EL (cell line): ENCODE measurements around the gene RSBN1L.
"Not testable (repeated sequence)": the region's sequence is repeated elsewhere in the genome, so short reads cannot be mapped to it uniquely, and the experiment has no call there.

Source experiments
- DNase-seq: peaks from one replicate; pipeline ENCODE4 v3.0.0-alpha.2; 2016

The RSBN1L gene

GRCh38 chr7:77778535-77778934, 82.3 kb downstream of the RSBN1L start:
- no peak for DNase-seq

- DNase-seq: no peak
These were observed 86.1 kb downstream of the RSBN1L start for GRCh38 chr7:77782383-77782782.

DNA sequence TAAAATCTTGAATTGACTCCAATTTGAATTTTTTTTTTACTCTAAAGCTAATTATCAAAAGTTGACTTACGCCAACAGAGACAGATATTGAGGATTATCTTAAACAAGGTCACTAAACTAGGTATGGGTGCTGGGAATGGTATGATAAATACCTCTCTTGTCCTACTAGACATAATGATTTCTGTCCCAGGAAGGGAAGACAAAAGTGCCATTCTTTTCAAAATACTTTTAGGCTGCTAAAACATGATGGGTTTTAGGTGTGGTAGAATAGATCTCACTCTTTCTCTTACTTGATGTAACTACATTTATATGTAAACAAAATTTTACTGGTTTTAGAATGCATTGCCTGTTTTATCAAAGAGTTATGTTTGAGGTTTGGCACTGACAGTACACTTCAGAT, 86.9 kb downstream of the RSBN1L start:
- DNase-seq: no peak

DNA sequence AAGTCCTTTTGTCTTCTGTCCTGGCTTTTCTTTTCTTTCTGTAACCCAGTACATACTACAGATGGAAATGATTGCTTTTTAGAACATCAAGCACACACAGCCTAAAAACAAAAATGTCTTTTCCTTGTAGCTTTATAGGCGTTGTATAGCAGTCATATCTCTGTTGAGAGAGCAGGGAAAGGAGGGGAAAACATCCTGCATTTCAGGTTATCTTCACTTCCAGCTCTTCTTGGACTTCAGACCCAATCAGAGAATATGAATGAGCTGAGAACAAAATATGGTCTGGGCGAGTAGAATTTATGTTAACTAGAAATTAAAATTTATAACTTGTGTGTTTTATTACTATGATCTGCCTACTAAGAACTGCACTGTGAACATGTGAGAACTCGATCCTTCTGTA, 87.3 kb downstream of the RSBN1L start:
- no peak for DNase-seq

- not testable (repeated sequence) for DNase-seq
These were observed 88.2 kb downstream of the RSBN1L start for GRCh38 chr7:77784426-77784825.

- DNase-seq: no peak
These were observed 89.8 kb downstream of the RSBN1L start for GRCh38 chr7:77786018-77786417.

DNA sequence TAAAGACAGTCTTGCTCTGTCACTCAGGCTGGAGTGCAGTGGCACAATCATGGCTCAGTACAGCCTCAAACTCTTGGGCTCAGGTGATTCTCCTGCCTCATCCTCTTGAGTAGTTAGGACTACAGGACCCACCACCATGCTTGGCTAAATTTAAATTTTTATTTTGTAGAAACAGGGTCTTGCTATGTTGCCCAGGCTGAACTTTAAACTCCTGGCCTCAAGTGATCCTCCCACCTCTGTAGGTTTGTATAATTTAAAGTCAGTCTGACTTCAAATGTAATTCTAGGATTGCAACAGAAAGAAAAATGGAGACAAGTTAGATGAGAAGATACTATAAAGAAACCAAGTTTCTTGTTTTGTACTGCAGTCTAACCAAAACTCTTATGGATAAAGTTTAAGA, 90.5 kb downstream of the RSBN1L start:
- no peak for DNase-seq

DNA sequence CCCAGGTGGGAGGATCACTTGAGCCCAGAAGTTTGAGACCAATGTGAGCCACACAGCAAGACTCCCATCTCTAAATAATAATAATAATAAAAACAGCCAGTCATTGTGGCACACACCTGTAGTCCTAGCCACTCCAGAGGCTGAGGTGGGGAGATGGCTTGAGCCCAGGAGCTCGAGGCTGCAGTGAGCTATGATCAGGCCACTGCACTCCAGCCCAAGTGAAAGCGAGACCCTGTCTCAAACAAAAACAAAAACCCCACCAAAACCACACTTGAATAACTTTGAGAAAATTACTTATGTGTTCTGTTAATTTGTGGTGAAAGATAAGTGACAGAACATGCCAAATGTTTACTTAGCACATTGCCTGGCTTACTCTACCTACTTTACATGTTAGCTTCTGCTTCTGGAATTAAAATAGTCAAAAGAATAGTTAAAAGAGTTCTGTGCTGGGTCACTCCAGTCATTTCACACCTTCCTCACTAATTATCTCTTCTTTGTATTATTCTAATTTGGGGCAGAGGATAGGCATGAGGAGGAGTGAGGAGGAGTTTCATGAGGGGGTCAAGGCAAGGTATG, 92.2 kb downstream of the RSBN1L start:
- no peak for DNase-seq

DNA sequence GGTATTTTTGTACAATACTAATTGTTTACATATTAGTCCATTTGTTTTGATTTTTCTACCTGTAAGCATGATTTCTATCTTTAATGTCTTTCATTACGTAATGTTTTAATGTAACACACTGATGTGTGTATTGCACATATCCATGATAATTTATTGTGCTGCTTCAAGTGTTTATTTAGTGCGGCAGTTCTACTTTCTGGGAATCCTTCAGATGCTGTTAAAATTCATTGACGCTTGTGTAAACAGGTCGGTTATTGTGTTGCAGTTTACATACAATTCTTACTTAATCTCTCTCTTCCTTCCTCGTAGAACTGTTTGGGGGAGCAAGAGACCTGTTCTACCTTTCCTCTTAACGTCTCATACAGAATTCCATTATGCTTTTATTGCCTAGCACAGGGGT, 95.1 kb downstream of the RSBN1L start:
- DNase-seq: no peak

DNA sequence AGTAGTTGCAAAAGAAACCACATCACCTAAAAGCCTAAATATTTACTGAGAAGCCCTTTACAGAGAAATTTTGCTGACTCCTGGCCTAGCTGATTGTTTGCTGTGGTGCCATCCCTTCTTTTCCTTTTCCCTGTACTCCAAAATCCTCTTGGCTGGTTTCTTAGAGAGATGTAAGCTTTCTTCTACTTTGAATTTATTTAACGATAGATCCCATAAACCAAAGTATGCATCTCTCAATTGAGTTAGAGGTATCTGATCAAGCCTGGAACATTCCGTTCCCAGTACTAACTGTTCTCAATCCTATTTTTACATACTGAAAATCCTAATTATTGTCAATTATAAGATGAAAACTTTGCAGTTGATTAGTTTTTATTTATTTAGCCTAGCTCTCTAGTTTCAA, 95.7 kb downstream of the RSBN1L start:
- no peak for DNase-seq

- DNase-seq: no peak
These were observed 97.7 kb downstream of the RSBN1L start for GRCh38 chr7:77794000-77794399.

GRCh38 chr7:77796109-77796508, 99.8 kb downstream of the RSBN1L start:
- no peak for DNase-seq

DNA sequence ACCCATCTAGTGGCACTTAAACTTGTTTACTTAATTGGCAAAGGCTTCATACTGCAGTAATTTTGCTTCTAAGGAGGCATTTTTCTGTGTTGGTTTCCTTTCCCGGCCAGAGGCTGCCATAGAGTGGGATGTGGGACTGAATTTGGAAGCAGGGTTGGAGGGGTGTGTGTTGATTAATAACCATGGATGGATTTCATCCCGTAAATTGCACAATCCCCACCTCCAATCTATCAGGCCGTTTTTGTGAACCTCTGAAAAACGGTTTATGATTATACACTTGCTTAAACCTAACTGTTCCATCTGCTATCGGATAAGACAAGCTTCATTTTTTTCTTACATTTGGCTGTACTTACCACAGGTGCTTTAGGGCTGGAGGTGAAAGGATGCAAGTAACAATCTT, 100.7 kb downstream of the RSBN1L start:
- no peak for DNase-seq

DNA sequence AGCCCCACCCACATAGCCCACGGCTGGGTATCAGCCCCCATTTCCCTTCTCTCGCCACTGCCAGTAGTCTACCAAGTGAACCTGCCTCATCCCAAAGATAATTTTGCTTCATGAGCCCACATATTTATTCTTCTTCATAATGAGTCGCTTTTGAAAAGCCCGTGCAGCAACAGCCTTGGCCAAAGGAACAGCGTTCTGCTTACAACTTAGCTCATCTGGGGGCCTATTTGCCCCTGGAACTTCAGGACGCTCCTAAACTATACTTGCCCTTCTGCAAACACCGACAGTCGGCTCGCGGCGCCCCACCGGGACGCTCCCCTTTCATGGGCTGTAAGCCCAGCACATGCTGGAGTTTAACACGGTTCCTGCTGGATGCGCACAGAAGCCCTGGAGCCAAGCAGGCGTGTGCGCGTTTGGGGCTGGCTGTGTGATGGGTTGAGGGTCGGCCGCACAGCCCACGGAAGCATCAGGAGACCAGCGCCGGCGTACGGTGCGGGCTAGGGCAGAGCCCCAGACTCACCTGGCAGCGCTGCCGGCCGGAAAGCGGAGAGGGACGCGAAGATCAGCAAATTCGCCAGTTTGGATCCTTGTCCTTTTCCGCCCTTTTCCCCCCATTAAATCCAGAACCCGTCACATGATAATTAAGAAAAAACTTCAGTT, 101.6 kb downstream of the RSBN1L start:
- no peak for DNase-seq

DNA sequence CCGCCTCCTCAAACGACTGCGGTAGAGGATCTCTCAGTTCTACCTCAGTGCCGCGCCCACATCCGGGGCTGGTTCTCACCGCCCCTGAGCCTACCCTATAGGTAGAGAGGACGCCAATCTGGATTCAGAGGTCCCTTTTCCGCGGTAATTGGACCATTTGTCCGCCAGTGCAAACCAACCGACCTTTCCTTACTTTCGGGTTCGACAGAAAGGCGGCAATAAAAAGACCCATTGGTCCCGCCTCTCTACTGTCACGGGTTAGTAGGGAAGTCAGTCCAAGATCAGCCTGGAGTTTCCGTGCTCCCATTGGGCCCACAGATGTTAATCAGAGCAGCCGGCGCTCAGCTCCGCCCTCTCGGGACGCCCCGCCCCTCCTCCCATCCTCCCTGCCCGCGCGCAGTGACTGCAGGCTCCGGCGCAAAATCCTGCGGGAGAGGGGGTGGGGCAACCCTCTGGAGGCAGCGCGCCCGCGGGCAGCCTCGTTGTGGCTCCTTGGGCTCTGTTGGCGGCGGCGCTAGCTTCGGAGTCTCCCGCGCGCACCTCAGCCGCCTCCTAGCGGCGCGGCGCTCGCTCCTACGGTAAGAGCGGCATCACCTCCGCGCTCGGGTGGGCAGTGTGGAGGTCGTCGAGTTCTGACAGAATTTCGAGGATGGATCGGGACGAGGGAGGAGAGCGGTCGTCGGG, 102.3 kb downstream of the RSBN1L start, which contains the start of the genes PHTF2 and TMEM60:
PHTF2 (plus strand) TSS at position 380 of the 684 bp plus-strand sequence.
TMEM60 (minus strand) TSS at position 41 of the 684 bp plus-strand sequence. CDS start 4,061 bp downstream, outside the sequence.
- DNase-seq: peak; percentile 100

DNA sequence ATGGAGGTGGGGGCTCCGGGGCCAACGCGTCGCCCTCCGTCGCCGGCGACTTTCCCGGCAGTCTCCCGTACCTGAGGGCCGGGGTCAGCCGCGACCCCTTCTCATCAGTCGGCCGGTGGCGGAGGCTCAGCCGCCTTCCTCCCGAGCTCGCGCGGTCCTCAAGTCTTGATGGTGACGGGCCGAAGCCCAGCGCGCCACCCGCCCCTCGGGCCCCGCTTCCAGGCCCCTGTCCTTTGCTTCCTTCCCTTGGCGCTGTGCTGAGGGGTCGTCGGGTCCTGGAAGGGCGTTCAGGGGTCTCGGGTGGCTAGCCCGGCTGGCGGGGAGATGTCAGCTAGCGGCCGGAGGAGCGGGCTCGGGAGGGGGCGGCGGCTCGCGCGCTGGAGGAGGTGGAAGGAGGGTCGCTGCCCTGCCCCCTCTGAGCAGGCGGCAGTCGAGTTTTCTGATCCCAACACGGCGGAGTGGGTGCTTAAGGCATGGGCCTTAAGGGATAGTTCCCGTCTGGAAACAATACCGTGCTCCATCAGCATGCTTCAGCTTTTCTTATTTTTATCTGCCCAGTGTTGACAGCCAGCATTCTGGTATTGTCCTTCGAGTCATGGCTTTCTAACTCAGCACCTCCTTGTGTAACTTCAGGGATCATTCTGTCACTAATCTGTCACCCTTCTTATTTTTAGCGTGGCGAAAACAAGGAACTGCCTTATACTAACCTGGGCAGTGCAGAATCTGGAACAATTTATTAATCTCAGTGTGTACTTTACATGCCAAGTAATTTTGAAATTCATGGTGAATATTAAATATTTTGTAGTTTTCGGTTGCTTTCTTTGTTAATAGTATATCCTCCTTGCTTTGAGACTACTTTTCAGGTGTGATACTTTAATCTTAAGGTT, 103.1 kb downstream of the RSBN1L start:
- DNase-seq: peak; percentile 48

- DNase-seq: peak; percentile 24
These were observed 103.9 kb downstream of the RSBN1L start for GRCh38 chr7:77800158-77800557.

DNA sequence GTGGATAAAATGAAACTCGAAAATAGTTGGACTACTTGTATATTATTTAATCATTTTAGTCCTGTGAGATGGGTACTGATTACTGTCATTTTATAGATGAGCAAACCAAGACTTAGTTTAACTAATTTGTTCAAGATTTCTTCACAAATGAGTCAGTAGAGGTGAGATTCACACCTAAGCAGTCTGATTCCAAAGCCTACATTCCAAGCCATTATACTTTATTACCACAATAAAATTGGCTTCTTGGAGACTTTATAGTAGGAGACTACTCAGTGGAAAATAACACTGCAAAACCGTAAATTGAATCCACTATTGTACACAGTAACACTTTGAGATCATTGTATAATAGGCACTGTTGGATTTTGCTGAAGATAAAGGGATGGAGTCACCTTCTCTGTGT, 104.5 kb downstream of the RSBN1L start:
- DNase-seq: no peak

- DNase-seq: peak; percentile 25
These were observed 106.5 kb downstream of the RSBN1L start for GRCh38 chr7:77802557-77803405.

DNA sequence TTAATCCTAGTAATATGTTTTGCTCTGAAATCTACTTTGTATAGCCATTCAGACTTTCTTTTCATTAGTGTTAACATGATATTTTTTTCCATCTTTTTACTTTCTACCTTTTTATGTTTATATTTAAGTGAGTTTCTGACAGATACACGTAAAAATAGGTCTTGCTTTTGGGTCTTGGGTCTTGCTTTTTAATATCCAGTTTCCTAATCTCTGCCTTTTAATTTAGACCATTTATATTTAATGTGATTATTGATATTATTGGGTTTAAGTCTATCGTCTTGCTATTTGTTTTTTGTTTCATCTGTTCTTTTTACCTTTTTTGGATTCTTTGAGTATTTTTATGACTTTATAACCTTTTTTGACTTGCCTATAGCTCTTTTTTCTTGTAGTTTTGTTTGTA, 110.2 kb downstream of the RSBN1L start:
- no peak for DNase-seq

GRCh38 chr7:77808517-77808916, 112.3 kb downstream of the RSBN1L start:
- DNase-seq: no peak
